K562 (cell line): ENCODE data around the gene MAGEA9B. TPM values are rescaled to one million over a fixed set of nuclear protein-coding genes. Genes with fewer than 3 reads are reported as not detected.
"Not testable (repeated sequence)": the region's sequence is repeated elsewhere in the genome, so short reads cannot be mapped to it uniquely, and the experiment has no call there.

Source experiments
- ATAC-seq: fragments of 200-7000 bp; cut with Tn5 transposase; 3 replicates; pipeline ENCODE4 v1.9.1; 2020; ENCODE audit warnings: moderate library complexity
- BruUV-seq: library from RNA; stranded (reverse); fragments of 400-500 nt; replicated peaks from 2 replicates; lab custom pipeline; 2021; lab: Mats Ljungman, UMichigan
- CTCF ChIA-PET: fragments of 300-600 bp; formaldehyde crosslinking; extraction: SDS; loops from one replicate; lab custom pipeline; 2021; ENCODE audit warnings: low intra/inter-chr PET ratio; lab: Yijun Ruan, JAX
- POLR2A ChIA-PET: fragments of 300-600, 350-650 bp; sonication (Branson Sonifier 250); formaldehyde crosslinking; extraction: SDS; loops from one replicate; lab custom pipeline; 2021; ENCODE audit warnings: antibody characterized with exemption, inconsistent platforms; lab: Yijun Ruan, JAX
- DNase-seq, 4 experiments: peaks; one replicate each; pipeline versions ENCODE4 v3.0.0 to v3.0.0-alpha.2; 2011 to 2018; ENCODE audit warnings: low spot score in 3 of 4, mixed read lengths in 3 of 4; ENCODE audit errors: extremely low read depth in 1 of 4
- FAIRE-seq: peaks from 2 replicates; lab custom pipeline; 2011; peaks lifted over from hg19 to GRCh38; lab: Jason Lieb, UNC
- H2AFZ ChIP-seq: 2 replicates; pipeline ENCODE4 v1.6.0; 2011; ENCODE audit warnings: low read depth, low read length, control low read depth, inconsistent platforms
- H3K27ac ChIP-seq: fragments of 200-600 bp; 3 replicates; pipeline ENCODE4 v1.8.0; 2011; ENCODE audit warnings: low read depth, mild to moderate bottlenecking, control low read depth, inconsistent platforms, low read length, moderate library complexity, mixed read lengths; ENCODE audit errors: extremely low read depth
- H3K27me3 ChIP-seq, 2 experiments: fragments of 300-600 bp in 1 of 2; 2 replicates in 1 of 2; 3 replicates in 1 of 2; pipeline versions ENCODE4 v1.6.0 to v1.8.0; 2011; ENCODE audit warnings: inconsistent platforms in 2 of 2, low read length in 2 of 2, mild to moderate bottlenecking in 1 of 2, mixed read lengths in 1 of 2, moderate library complexity in 1 of 2; ENCODE audit not compliant: control insufficient read depth in 2 of 2, insufficient read depth in 2 of 2
- H3K36me3 ChIP-seq: fragments of 300-600 bp; 3 replicates; pipeline ENCODE4 v1.8.0; 2011; ENCODE audit warnings: mild to moderate bottlenecking, low read length, inconsistent platforms; ENCODE audit not compliant: control insufficient read depth, insufficient read depth
- H3K4me1 ChIP-seq, 2 experiments: fragments of 200-600 bp in 1 of 2; replicated peaks in 1 of 2; 2 replicates in 1 of 2; 3 replicates in 1 of 2; pipeline versions ENCODE4 v1.5.1 to v1.8.0; 2011; ENCODE audit warnings: inconsistent platforms in 2 of 2, low read length in 2 of 2, mild to moderate bottlenecking in 1 of 2, mixed read lengths in 1 of 2, moderate library complexity in 1 of 2; ENCODE audit not compliant: control insufficient read depth in 2 of 2, insufficient read depth in 2 of 2
- H3K4me2 ChIP-seq: 2 replicates; pipeline ENCODE4 v1.6.1; 2011; ENCODE audit warnings: low read length, control low read depth, inconsistent platforms, mixed read lengths; ENCODE audit not compliant: insufficient read depth
- H3K4me3 ChIP-seq: fragments of 200-600 bp; sonication (generic), shearing (Covaris generic); 2 replicates; pipeline ENCODE4 v1.5.1; 2016; ENCODE audit warnings: control low read depth, inconsistent platforms
- H3K79me2 ChIP-seq: fragments of 200-600 bp; 3 replicates; pipeline ENCODE4 v1.8.0; 2011; ENCODE audit warnings: low read length, inconsistent platforms; ENCODE audit not compliant: control insufficient read depth, insufficient read depth
- H3K9ac ChIP-seq, 2 experiments: 2 replicates each; pipeline versions ENCODE4 v1.6.0 to v1.6.1; 2011; ENCODE audit warnings: low read depth in 2 of 2, low read length in 2 of 2, control low read depth in 1 of 2, inconsistent platforms in 1 of 2, mild to moderate bottlenecking in 1 of 2, mixed read lengths in 1 of 2; ENCODE audit not compliant: insufficient read depth in 1 of 2
- H3K9me1 ChIP-seq: one replicate; pipeline ENCODE4 v1.6.0; 2011; ENCODE audit warnings: inconsistent platforms, mild to moderate bottlenecking, low read length, moderate library complexity; ENCODE audit not compliant: control insufficient read depth, insufficient read depth
- H3K9me3 ChIP-seq: replicated peaks from 2 replicates; pipeline ENCODE4 v1.5.1; 2011; ENCODE audit warnings: low read depth, low read length, inconsistent platforms; ENCODE audit not compliant: control insufficient read depth, insufficient read depth
- H4K20me1 ChIP-seq: replicated peaks from 2 replicates; pipeline ENCODE4 v1.6.1; 2011; ENCODE audit warnings: low read length, inconsistent platforms, mixed read lengths; ENCODE audit not compliant: control insufficient read depth, insufficient read depth
- WGBS: fragments of 100-300 bp; shearing (Covaris generic); methylation state at CpG from one replicate; pipeline ENCODE4 v1.1.6; 2016; ENCODE audit warnings: low coverage, mixed read lengths; ENCODE audit not compliant: insufficient coverage; ENCODE audit errors: missing lambda C conversion rate; 5-methylcytosine and 5-hydroxymethylcytosine counted together
- in situ Hi-C: fragments of 300-500 bp; cut with MboI; formaldehyde crosslinking; loops from 4 replicates; pipeline ENCODE4 v1.15.0; 2018; ENCODE audit warnings: inconsistent platforms, mixed read lengths
- intact Hi-C: fragments of 100-400 bp; cut with micrococcal nuclease; formaldehyde crosslinking; loops from 2 replicates; pipeline ENCODE4 v1.14.2; 2022
- polyA plus RNA-seq, 8 experiments: library from polyadenylated mRNA; depleted of rRNA in 4 of 8; stranded (reverse) in 5 of 8; unstranded in 3 of 8; fragments of >200 nt; fragmentation: Nextera tagmentation in 2 of 8; fragmentation: Illumina TruSeq in 1 of 8; extraction: Ambion mirVana in 2 of 8; extraction: Trizol in 1 of 8; gene quantifications; 2 replicates each; pipeline versions ENCODE4 v1.2.1 to v1.2.3, GENCODE V29; 2011 to 2014; ENCODE audit warnings: inconsistent platforms in 1 of 8, missing spikeins in 1 of 8
- total RNA-seq, 7 experiments: library from RNA; depleted of rRNA in 6 of 7; stranded (reverse); fragments of >200 nt in 6 of 7; fragmentation: Illumina TruSeq in 2 of 7; extraction: Trizol in 2 of 7; gene quantifications; 2 replicates each; pipeline versions ENCODE4 v1.2.1 to v1.2.3, GENCODE V29; 2011 to 2021; ENCODE audit warnings: low replicate concordance in 1 of 7

MAGEA9B gene
- total and polyA plus RNA-seq, 9 of the 15 experiments (the other 6 are each of a cell fraction or from before 2014, with no cell fraction given): 11.2 to 31.2 (median 14.1) TPM

- in situ Hi-C loops: loop anchor here (25.0 kb wide), 1 partner anchor 221 kb away; no protein-coding TSS in a partner anchor
- CTCF ChIA-PET, ATAC-seq, H3K27ac ChIP-seq, H3K27me3 ChIP-seq, H3K4me3 ChIP-seq, BruUV-seq, DNase-seq, H3K79me2 ChIP-seq, H4K20me1 ChIP-seq, H3K4me1 ChIP-seq, intact Hi-C loops, H3K9me3 ChIP-seq, H3K9me1 ChIP-seq, H2AFZ ChIP-seq, H3K4me2 ChIP-seq, POLR2A ChIA-PET, H3K36me3 ChIP-seq, FAIRE-seq, H3K9ac ChIP-seq: not testable (repeated sequence)
- no CpG with 5 or more reads among the region's 7 CpGs for WGBS
Observed at GRCh38 chrX:149590993-149591392, 3.7 kb upstream of the MAGEA9B start.

- H3K79me2 ChIP-seq, H3K36me3 ChIP-seq, H3K9ac ChIP-seq, BruUV-seq, H3K4me2 ChIP-seq, DNase-seq, POLR2A ChIA-PET, H3K27ac ChIP-seq, H3K4me3 ChIP-seq, CTCF ChIA-PET, H3K9me3 ChIP-seq, intact Hi-C loops, ATAC-seq, H4K20me1 ChIP-seq, H3K27me3 ChIP-seq, H3K4me1 ChIP-seq, H3K9me1 ChIP-seq, FAIRE-seq, H2AFZ ChIP-seq: not testable (repeated sequence)
- no CpG with 5 or more reads among the region's 17 CpGs for WGBS
- in situ Hi-C loops: loop anchor here (25.0 kb wide), 1 partner anchor 227 kb away; no protein-coding TSS in a partner anchor
Observed at GRCh38 chrX:149585631-149586030, 1.6 kb downstream of the MAGEA9B start.

- BruUV-seq, H3K36me3 ChIP-seq, H4K20me1 ChIP-seq, H3K4me3 ChIP-seq, H3K27me3 ChIP-seq, POLR2A ChIA-PET, H3K4me2 ChIP-seq, FAIRE-seq, H2AFZ ChIP-seq, DNase-seq, H3K9ac ChIP-seq, H3K4me1 ChIP-seq, H3K9me3 ChIP-seq, CTCF ChIA-PET, H3K27ac ChIP-seq, H3K79me2 ChIP-seq, intact Hi-C loops, H3K9me1 ChIP-seq: not testable (repeated sequence)
- peak; percentile 67 for ATAC-seq
- no CpG with 5 or more reads among the region's 1 CpG for WGBS
- in situ Hi-C loops: loop anchor here (10.0 kb wide), 1 partner anchor 59 kb away; no protein-coding TSS in a partner anchor
Observed at GRCh38 chrX:149573456-149573855, 13.8 kb downstream of the MAGEA9B start.
